IMR-90 (cell line): ENCODE results near the gene BTBD9. TPM values are rescaled to one million over a fixed set of nuclear protein-coding genes. Genes with fewer than 3 reads are reported as not detected.

Source experiments
- ATAC-seq: fragments of 200-7000 bp; cut with Tn5 transposase; 2 replicates; pipeline ENCODE4 v1.9.1; 2020; ENCODE audit warnings: low read depth, mild to moderate bottlenecking, moderate library complexity
- BruUV-seq: library from RNA; stranded (reverse); fragments of 400-500 nt; replicated peaks from 2 replicates; lab custom pipeline; 2021; lab: Mats Ljungman, UMichigan
- CTCF ChIA-PET: fragments of 300-600 bp; formaldehyde crosslinking; extraction: SDS; loops from one replicate; lab custom pipeline; 2021; ENCODE audit warnings: antibody characterized with exemption; lab: Yijun Ruan, JAX
- POLR2A ChIA-PET: fragments of 300-600 bp; sonication (Branson Sonifier 250); formaldehyde crosslinking; loops from one replicate; lab custom pipeline; 2022; ENCODE audit warnings: antibody characterized with exemption; ENCODE audit not compliant: unreplicated experiment; lab: Charles Lee
- DNase-seq: peaks from one replicate; pipeline ENCODE4 v3.0.0; 2013
- H2AFZ ChIP-seq: replicated peaks from 2 replicates; pipeline ENCODE3; 2013; ENCODE audit warnings: low read length, mild to moderate bottlenecking; ENCODE audit not compliant: poor library complexity
- H2AK5ac ChIP-seq: 2 replicates; pipeline ENCODE4 v1.6.1; 2013; ENCODE audit warnings: low read depth, low read length, inconsistent platforms
- H2AK9ac ChIP-seq: replicated peaks from 2 replicates; pipeline ENCODE3; 2013; ENCODE audit warnings: mild to moderate bottlenecking, low read depth, low read length, moderate library complexity; ENCODE audit not compliant: poor library complexity
- H2BK120ac ChIP-seq: 2 replicates; pipeline ENCODE4 v1.6.1; 2013; ENCODE audit warnings: low read depth, low read length, inconsistent platforms
- H2BK15ac ChIP-seq: 3 replicates; pipeline ENCODE4 v1.6.1; 2013; ENCODE audit warnings: low read depth, low read length, inconsistent platforms
- H2BK20ac ChIP-seq: 2 replicates; pipeline ENCODE4 v1.6.1; 2013; ENCODE audit warnings: low read depth, mild to moderate bottlenecking, inconsistent platforms, low read length, moderate library complexity
- H2BK5ac ChIP-seq: 2 replicates; pipeline ENCODE4 v1.6.1; 2013; ENCODE audit warnings: mild to moderate bottlenecking, low read depth, low read length, inconsistent platforms; ENCODE audit not compliant: poor library complexity, severe bottlenecking
- H3K14ac ChIP-seq: replicated peaks from 2 replicates; pipeline ENCODE4 v1.6.1; 2013; ENCODE audit warnings: low read depth, low read length, inconsistent platforms
- H3K18ac ChIP-seq: 2 replicates; pipeline ENCODE4 v1.6.1; 2013; ENCODE audit warnings: low read depth, low read length, control low read depth
- H3K23ac ChIP-seq: 2 replicates; pipeline ENCODE4 v1.6.1; 2013; ENCODE audit warnings: low read depth, low read length, inconsistent platforms
- H3K27ac ChIP-seq: 2 replicates; pipeline ENCODE4 v1.5.1; 2013; ENCODE audit warnings: mild to moderate bottlenecking, control low read depth, low read length; ENCODE audit not compliant: insufficient read depth
- H3K27me3 ChIP-seq: 2 replicates; pipeline ENCODE4 v1.6.1; 2013; ENCODE audit warnings: low read length; ENCODE audit not compliant: control insufficient read depth, insufficient read depth
- H3K36me3 ChIP-seq: 2 replicates; pipeline ENCODE4 v1.6.1; 2013; ENCODE audit warnings: low read length, mixed read lengths; ENCODE audit not compliant: control insufficient read depth, insufficient read depth
- H3K4ac ChIP-seq: 2 replicates; pipeline ENCODE4 v1.6.1; 2013; ENCODE audit warnings: low read depth, low read length, inconsistent platforms
- H3K4me1 ChIP-seq: 2 replicates; pipeline ENCODE4 v1.6.1; 2013; ENCODE audit warnings: low read length, mixed read lengths; ENCODE audit not compliant: control insufficient read depth, insufficient read depth
- H3K4me2 ChIP-seq: 2 replicates; pipeline ENCODE4 v1.6.1; 2013; ENCODE audit warnings: low read depth, mild to moderate bottlenecking, control low read depth, low read length, moderate library complexity
- H3K4me3 ChIP-seq: 2 replicates; pipeline ENCODE4 v1.5.1; 2013; ENCODE audit warnings: low read depth, mild to moderate bottlenecking, control low read depth, low read length, moderate library complexity; ENCODE audit not compliant: insufficient read depth
- H3K56ac ChIP-seq: 2 replicates; pipeline ENCODE4 v1.6.1; 2013; ENCODE audit warnings: low read length, inconsistent platforms; ENCODE audit not compliant: insufficient read depth; ENCODE audit errors: extremely low read depth
- H3K79me1 ChIP-seq, 2 experiments: 2 replicates each; pipeline ENCODE4 v1.6.1; 2013; ENCODE audit warnings: low read length in 2 of 2, inconsistent platforms in 1 of 2, low read depth in 1 of 2
- H3K9ac ChIP-seq: 2 replicates; pipeline ENCODE4 v1.6.1; 2013; ENCODE audit warnings: low read depth, low read length, control low read depth
- H3K9me1 ChIP-seq: 2 replicates; pipeline ENCODE4 v1.6.1; 2013; ENCODE audit warnings: low read length, inconsistent platforms; ENCODE audit not compliant: insufficient read depth
- H3K9me3 ChIP-seq: 2 replicates; pipeline ENCODE4 v1.6.1; 2013; ENCODE audit warnings: low read length; ENCODE audit not compliant: control insufficient read depth, insufficient read depth
- H4K20me1 ChIP-seq: 2 replicates; pipeline ENCODE4 v1.6.1; 2013; ENCODE audit warnings: low read length, inconsistent platforms; ENCODE audit not compliant: insufficient read depth
- H4K5ac ChIP-seq: 2 replicates; pipeline ENCODE4 v1.6.1; 2013; ENCODE audit warnings: mild to moderate bottlenecking, low read depth, low read length, control low read depth
- H4K8ac ChIP-seq, 2 experiments: 2 replicates each; pipeline ENCODE4 v1.6.1; 2013; ENCODE audit warnings: low read depth in 2 of 2, low read length in 2 of 2, control low read depth in 1 of 2, inconsistent platforms in 1 of 2
- H4K91ac ChIP-seq: 2 replicates; pipeline ENCODE4 v1.6.1; 2013; ENCODE audit warnings: low read depth, low read length, inconsistent platforms; ENCODE audit not compliant: insufficient read depth
- BHLHE40 ChIP-seq: fragments of 150-350 bp; IDR thresholded peaks from 2 replicates; pipeline ENCODE4 v1.6.1; 2016; ENCODE audit warnings: mild to moderate bottlenecking, low read depth, low read length
- CEBPB ChIP-seq: IDR thresholded peaks from 2 replicates; pipeline ENCODE4 v1.6.1; 2012; ENCODE audit warnings: low read depth, low read length, improper control_type of control experiment
- CHD1 ChIP-seq: IDR thresholded peaks from 2 replicates; pipeline ENCODE4 v1.6.1; 2012; ENCODE audit warnings: low read depth, low read length, improper control_type of control experiment
- FOS ChIP-seq: fragments of 150-350 bp; IDR thresholded peaks from 2 replicates; pipeline ENCODE4 v1.6.1; 2016; ENCODE audit warnings: low read depth, low read length
- MAFK ChIP-seq: IDR thresholded peaks from 2 replicates; pipeline ENCODE4 v1.6.1; 2012; ENCODE audit warnings: low read depth, low read length, improper control_type of control experiment
- MAZ ChIP-seq: IDR thresholded peaks from 2 replicates; pipeline ENCODE4 v1.6.1; 2012; ENCODE audit warnings: low read depth, mild to moderate bottlenecking, low read length, improper control_type of control experiment, moderate library complexity, borderline replicate concordance
- MXI1 ChIP-seq: IDR thresholded peaks from 2 replicates; pipeline ENCODE4 v1.6.1; 2012; ENCODE audit warnings: low read depth, mild to moderate bottlenecking, low read length, moderate library complexity, borderline replicate concordance
- RAD21 ChIP-seq: IDR thresholded peaks from 2 replicates; pipeline ENCODE4 v1.6.1; 2012; ENCODE audit warnings: low read length, improper control_type of control experiment
- RCOR1 ChIP-seq: IDR thresholded peaks from 2 replicates; pipeline ENCODE4 v1.6.1; 2012; ENCODE audit warnings: mild to moderate bottlenecking, low read length, improper control_type of control experiment; ENCODE audit not compliant: insufficient replicate concordance
- RFX5 ChIP-seq: IDR thresholded peaks from 2 replicates; pipeline ENCODE4 v1.8.0; 2012; ENCODE audit warnings: low read depth, mild to moderate bottlenecking, low read length, moderate library complexity
- WGBS, 2 experiments: methylation state at CpG; one replicate each; pipeline versions ENCODE4 v1.1.5 to v1.1.7; 2013; ENCODE audit warnings: missing lambda C conversion rate in 2 of 2; ENCODE audit not compliant: insufficient read length in 1 of 2; ENCODE audit errors: extremely low coverage in 2 of 2; 5-methylcytosine and 5-hydroxymethylcytosine counted together
- dilution Hi-C: fragments of 300-500 bp; cut with HindIII; formaldehyde crosslinking; loops from one replicate; pipeline ENCODE4 v1.14.3; 2018; ENCODE audit warnings: low sequenced_read_pairs; ENCODE audit not compliant: unreplicated experiment
- in situ Hi-C: fragments of 300-500 bp; cut with MboI; formaldehyde crosslinking; loops from 3 replicates; pipeline ENCODE4 v1.14.3; 2019; ENCODE audit warnings: low sequenced_read_pairs, inconsistent platforms, mixed read lengths
- intact Hi-C: fragments of 100-400 bp; cut with micrococcal nuclease; formaldehyde crosslinking; loops from 2 replicates; pipeline ENCODE4 v1.10.0; 2022
- polyA plus RNA-seq, 3 experiments: library from polyadenylated mRNA; depleted of rRNA; stranded (reverse); fragments of >200 nt; gene quantifications; 2 replicates each; pipeline ENCODE4 v1.2.3, GENCODE V29; 2012; ENCODE audit warnings: low replicate concordance in 1 of 3
- total RNA-seq: library from RNA; depleted of rRNA; stranded (reverse); fragments of >200 nt; gene quantifications from 2 replicates; pipeline ENCODE4 v1.2.3, GENCODE V29; 2012
- TF ChIP-seq, protein P1 (sequence below): conservative IDR thresholded peaks from 2 replicates; pipeline ENCODE4 v1.5.1; 2012; ENCODE audit warnings: mild to moderate bottlenecking, low read depth, low read length, improper control_type of control experiment

The BTBD9 gene
- total and polyA plus RNA-seq, 2 of the 4 experiments (the other 2 are of a cell fraction), result 4.1 to 22.0 TPM

DNA sequence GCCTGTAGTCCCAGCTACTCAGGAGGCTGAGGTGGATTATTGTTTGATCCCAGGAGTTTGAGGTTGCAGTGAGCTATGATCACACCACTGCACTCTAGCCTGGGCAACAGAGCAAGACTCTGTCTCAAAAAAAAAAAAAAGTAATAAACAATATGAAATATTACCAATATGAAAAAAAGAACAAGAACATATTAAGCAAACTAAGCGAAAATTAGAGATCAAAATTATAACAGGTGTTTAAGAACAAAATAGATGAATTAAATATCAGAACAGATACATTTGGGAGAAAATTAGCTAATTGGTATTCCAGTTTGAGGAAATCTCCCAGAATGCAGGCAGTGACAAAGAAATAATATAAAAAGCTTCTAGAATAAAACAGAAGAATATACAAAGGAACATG, 39.9 kb upstream of the BTBD9 start:
- no peaks in the 10 kb centered on the region for H3K27me3 ChIP-seq
- BruUV-seq, result no TSS peak
- H4K8ac ChIP-seq, result no peak overlapping the region
- no peaks in the 10 kb centered on the region for H3K9me3 ChIP-seq
- H2AK5ac ChIP-seq, result no peak overlapping the region
- H3K23ac ChIP-seq, result no peak overlapping the region
- no peak overlapping the region for H3K4me2 ChIP-seq
- no peak overlapping the region for H3K14ac ChIP-seq
- H2BK120ac ChIP-seq, result no peak overlapping the region
- ATAC-seq, result no peak
- H3K56ac ChIP-seq, result no peak overlapping the region
- POLR2A ChIA-PET, result no interaction called here
- H3K18ac ChIP-seq, result no peak overlapping the region
- H2BK15ac ChIP-seq, result no peak overlapping the region
- in situ Hi-C loops, result no loop called here
- H2AK9ac ChIP-seq, result no peak overlapping the region
- no CpG with 5 or more reads among the region's 1 CpG for WGBS, 2 experiments
- intact Hi-C loops, result no loop called here
- H3K27ac ChIP-seq, result no peak overlapping the region
- no peak for DNase-seq
- H3K79me1 ChIP-seq, result no peaks in the 10 kb centered on the region; a peak in 2 of 4 replicates
- no peak overlapping the region for H4K91ac ChIP-seq
- H4K20me1 ChIP-seq, result no peaks in the 10 kb centered on the region
- no peaks in the 10 kb centered on the region for H3K9me1 ChIP-seq
- dilution Hi-C loops, result no loop called here
- H3K4me3 ChIP-seq, result no peak overlapping the region
- no peak overlapping the region for H2BK20ac ChIP-seq
- no peak overlapping the region for H3K4ac ChIP-seq
- no peak overlapping the region for H2BK5ac ChIP-seq
- CTCF ChIA-PET, result no interaction called here
- no peak overlapping the region for H4K5ac ChIP-seq
- TF ChIP-seq CEBPB, result no peak
- no peak for TF ChIP-seq BHLHE40
- TF ChIP-seq CHD1, result no peak
- TF ChIP-seq, protein P1, sequence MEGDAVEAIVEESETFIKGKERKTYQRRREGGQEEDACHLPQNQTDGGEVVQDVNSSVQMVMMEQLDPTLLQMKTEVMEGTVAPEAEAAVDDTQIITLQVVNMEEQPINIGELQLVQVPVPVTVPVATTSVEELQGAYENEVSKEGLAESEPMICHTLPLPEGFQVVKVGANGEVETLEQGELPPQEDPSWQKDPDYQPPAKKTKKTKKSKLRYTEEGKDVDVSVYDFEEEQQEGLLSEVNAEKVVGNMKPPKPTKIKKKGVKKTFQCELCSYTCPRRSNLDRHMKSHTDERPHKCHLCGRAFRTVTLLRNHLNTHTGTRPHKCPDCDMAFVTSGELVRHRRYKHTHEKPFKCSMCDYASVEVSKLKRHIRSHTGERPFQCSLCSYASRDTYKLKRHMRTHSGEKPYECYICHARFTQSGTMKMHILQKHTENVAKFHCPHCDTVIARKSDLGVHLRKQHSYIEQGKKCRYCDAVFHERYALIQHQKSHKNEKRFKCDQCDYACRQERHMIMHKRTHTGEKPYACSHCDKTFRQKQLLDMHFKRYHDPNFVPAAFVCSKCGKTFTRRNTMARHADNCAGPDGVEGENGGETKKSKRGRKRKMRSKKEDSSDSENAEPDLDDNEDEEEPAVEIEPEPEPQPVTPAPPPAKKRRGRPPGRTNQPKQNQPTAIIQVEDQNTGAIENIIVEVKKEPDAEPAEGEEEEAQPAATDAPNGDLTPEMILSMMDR, result no peak
- no peak for TF ChIP-seq RFX5
- TF ChIP-seq MAZ, result no peak
- no peak for TF ChIP-seq MAFK
- no peak for TF ChIP-seq FOS
- no peak for TF ChIP-seq RCOR1
- TF ChIP-seq RAD21, result no peak
- no peak for TF ChIP-seq MXI1
- no peaks in the 10 kb centered on the region for H3K4me1 ChIP-seq
- no peak overlapping the region for H3K9ac ChIP-seq
- H2AFZ ChIP-seq, result no peak overlapping the region
- H3K36me3 ChIP-seq, result peaks cover 16% of the 10 kb centered on the region
